Astrocyte of the spinal cord (primary cell): ENCODE measurements around the gene GOLGA5.

Experiments used
- DNase-seq: peaks from one replicate; pipeline ENCODE4 v3.0.0; 2011; ENCODE audit warnings: low read depth, low spot score
- H3K4me3 ChIP-seq: 2 replicates; pipeline ENCODE4 v1.5.1; 2011; ENCODE audit warnings: low read depth, mild to moderate bottlenecking, low read length, moderate library complexity
- in situ Hi-C: cut with HindIII; loops from 2 replicates; pipeline ENCODE4 v1.10.0; 2017; ENCODE audit warnings: low sequenced_read_pairs
- TF ChIP-seq, protein P1 (sequence below): IDR thresholded peaks from 2 replicates; pipeline ENCODE4 v1.5.1; 2012; ENCODE audit warnings: low read depth, mild to moderate bottlenecking, low read length, inconsistent platforms

The GOLGA5 gene

DNA sequence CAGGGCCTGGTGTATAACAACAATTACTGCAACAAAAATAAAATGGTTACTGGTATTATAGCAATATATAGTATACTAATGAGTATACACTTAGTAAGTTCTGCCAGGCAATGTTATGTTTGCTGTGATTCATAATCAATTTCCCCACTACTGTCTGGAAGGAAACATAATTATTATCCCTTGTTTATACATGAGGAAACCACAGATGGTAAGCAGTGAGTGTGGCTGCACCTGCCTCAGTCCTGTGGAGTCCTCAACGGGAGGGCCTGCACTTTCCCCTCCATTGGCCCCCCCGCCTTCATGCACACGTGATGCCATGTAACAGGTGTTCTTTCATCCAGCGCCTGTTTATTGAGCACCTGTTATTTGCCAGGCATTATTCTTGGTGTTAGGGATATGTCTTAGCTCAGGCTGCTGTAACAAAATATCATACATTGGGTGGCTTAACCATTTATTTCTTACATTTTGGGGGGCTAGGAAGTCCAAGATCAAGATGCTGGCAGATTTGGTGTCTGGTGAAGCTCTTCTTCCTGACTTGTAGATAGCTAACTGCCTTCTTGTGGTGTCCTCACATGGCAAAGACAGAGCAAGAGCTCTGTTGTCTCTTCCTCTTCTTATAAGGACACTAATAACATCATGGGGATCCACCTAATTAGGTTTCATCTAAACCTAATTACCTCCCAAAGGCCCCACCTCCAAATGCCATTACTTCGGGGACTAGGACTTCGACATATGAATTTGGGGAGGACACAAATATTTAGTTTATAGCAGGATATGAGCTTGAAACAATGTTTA lies 69.4 kb downstream of the GOLGA5 start:
- no peak overlapping the region for H3K4me3 ChIP-seq
- DNase-seq, result no peak
- in situ Hi-C loops, result no loop called here
- TF ChIP-seq, protein P1, sequence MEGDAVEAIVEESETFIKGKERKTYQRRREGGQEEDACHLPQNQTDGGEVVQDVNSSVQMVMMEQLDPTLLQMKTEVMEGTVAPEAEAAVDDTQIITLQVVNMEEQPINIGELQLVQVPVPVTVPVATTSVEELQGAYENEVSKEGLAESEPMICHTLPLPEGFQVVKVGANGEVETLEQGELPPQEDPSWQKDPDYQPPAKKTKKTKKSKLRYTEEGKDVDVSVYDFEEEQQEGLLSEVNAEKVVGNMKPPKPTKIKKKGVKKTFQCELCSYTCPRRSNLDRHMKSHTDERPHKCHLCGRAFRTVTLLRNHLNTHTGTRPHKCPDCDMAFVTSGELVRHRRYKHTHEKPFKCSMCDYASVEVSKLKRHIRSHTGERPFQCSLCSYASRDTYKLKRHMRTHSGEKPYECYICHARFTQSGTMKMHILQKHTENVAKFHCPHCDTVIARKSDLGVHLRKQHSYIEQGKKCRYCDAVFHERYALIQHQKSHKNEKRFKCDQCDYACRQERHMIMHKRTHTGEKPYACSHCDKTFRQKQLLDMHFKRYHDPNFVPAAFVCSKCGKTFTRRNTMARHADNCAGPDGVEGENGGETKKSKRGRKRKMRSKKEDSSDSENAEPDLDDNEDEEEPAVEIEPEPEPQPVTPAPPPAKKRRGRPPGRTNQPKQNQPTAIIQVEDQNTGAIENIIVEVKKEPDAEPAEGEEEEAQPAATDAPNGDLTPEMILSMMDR, result no peak

DNA sequence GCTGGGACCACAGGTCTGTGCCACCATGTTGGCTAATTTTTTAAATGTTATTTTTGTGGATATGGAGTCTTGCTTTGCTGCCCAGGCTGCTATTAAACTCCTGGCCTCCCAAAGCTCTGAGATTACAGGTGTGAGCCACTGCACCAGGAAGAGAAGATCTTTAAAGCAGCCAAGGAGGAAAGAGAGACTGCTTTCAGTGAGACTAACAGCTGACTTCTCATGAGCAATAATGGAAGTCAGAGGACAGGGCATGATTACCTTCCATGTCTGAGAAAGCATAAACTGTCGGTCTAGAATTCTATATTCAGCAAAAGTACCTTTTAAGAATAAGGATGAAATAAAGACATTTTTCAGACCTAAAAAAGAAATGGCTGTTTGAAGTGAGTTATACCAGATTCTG lies 71.6 kb downstream of the GOLGA5 start:
- TF ChIP-seq, protein P1, result no peak
- no peak for DNase-seq
- no peak overlapping the region for H3K4me3 ChIP-seq
- in situ Hi-C loops, result no loop called here

DNA sequence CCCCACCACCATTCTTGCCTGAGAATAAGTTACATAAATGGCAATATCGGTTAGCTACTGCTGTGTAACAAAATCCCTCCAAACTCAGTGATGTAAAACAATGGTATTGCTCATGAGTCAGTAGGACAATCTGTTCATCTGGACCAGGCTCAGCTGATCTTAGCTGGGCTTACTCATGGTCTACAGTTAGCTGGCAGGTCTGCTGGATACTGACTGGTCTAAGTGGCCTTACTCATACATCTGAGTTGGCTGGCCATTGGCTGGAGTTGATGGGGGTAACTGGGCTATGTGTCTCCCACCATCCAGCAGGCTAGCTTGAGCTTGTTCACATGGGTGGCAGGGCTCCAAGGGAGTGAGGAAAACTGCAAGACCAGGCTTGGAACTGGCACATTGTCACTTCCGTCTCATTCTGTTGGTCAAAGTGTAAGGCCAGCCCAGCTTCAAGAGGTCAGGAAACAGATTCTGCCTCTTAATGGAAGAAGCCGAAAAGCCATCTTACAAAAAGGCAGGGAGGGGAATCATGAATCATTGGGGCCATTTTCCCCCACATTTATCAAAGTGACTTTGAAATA lies 72.2 kb downstream of the GOLGA5 start:
- DNase-seq, result no peak
- H3K4me3 ChIP-seq, result no peak overlapping the region
- TF ChIP-seq, protein P1, result no peak
- in situ Hi-C loops, result no loop called here

DNA sequence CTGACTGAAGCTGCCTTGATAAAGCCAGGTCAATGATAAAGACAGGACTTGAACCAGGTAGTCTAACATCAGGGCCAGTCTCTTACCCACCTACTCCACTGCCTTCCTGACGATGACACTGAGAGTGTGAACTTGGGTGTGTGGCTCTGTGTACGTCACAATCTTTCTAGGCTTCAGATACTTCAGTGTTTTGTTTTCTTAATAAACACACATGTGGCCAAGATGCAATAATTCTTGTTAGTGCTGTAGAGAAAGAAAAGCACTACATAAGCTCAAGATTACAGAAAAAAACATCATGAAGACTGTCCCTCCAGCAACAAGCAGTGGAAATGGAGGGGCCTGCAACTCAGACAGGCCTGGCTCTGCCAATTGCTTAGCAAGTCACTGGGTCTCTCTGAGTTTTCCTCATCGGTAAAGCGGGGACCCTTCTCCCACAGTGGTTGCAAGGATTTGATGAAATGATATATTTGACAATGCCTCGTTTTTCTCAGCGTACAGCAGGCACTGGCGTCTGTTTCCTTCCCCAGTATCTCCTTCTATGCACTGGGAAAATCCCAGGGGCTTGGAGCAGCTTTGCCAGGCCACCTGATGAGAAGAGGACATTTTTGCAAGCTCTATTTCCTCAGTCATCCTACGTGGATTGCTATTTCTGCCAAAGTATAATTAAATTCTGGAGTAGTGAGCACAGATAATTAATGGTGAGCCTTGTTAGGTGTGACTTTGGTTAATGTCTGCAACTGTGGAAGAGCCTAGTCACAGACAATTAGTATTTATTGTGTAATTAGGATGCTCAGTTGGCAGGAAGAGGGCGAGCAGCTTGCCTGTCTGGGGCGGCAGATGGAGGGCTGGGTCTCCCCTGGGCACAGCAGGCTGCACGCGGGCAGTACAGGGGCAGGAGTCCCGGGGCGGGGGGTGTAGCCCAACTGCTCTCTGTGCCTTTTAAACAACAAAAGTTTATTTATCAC lies 73.1 kb downstream of the GOLGA5 start:
- TF ChIP-seq, protein P1, result no peak

DNA sequence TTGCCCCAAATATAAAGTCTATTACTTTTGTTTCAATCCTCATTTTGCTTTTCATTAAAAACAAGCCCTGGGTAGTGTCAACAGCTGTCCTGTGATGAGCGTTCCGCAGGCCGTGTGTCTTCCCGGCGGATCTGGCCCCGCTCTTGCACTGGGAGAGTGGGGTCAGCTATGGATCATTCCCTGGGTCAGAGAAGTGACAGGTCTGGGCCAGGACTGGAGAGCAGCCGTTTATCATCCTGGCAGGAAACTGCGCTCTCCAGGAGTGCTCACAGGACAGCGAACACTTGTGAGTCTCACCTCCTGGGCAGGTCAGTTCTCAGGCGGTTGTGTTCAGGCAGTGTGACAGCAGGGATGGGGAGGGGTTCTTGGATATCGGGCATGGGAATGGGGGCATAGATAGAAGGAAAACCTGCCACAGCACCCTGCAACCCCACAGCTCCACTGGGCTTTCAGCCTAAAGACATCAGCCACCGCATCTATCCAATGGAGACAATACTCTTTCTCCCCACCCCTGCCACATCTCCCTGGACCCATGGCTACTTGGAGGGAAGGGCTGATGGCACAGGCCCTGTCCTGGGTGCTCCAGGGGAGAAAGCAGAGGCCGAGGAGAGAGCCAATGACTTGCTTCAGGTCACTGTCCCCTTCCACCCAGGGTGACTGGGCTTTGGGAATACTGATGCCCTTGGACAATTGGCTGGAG lies 81.0 kb downstream of the GOLGA5 start:
- in situ Hi-C loops, result no loop called here
- DNase-seq, result no peak
- no peak overlapping the region for H3K4me3 ChIP-seq
- TF ChIP-seq, protein P1, result no peak

More for the DNA sequence above, 73.1 kb downstream of the GOLGA5 start:
- in situ Hi-C loops, result no loop called here
- DNase-seq, result no peak
- no peak overlapping the region for H3K4me3 ChIP-seq
